GM21717 (cell line): ENCODE results near the gene KCNJ14.

ENCODE experiments used
- ATAC-seq: cut with Tn5 transposase; IDR thresholded peaks from one replicate; pipeline ENCODE4 v1.9.1; 2021; ENCODE audit warnings: mild to moderate bottlenecking, moderate library complexity; ENCODE audit not compliant: unreplicated experiment

The KCNJ14 gene

GRCh38 chr19:48469934-48470680 lies 14.7 kb downstream of the KCNJ14 start:
- ATAC-seq, result no peak

- no peak for ATAC-seq
Measured at GRCh38 chr19:48470856-48471255, 15.5 kb downstream of the KCNJ14 start.

- ATAC-seq, result no peak
Measured at GRCh38 chr19:48471836-48472235, 16.5 kb downstream of the KCNJ14 start.

GRCh38 chr19:48473161-48473966 lies 18.0 kb downstream of the KCNJ14 start:
- ATAC-seq, result no peak

GRCh38 chr19:48474084-48474592 lies 18.8 kb downstream of the KCNJ14 start:
- no peak for ATAC-seq

GRCh38 chr19:48475369-48476068 lies 20.1 kb downstream of the KCNJ14 start:
- ATAC-seq, result no peak

GRCh38 chr19:48476176-48476575 lies 20.8 kb downstream of the KCNJ14 start:
- no peak for ATAC-seq

- no peak for ATAC-seq
Measured at GRCh38 chr19:48477067-48477685, 21.8 kb downstream of the KCNJ14 start.

GRCh38 chr19:48477698-48478338 lies 22.4 kb downstream of the KCNJ14 start:
- ATAC-seq, result no peak

GRCh38 chr19:48478339-48479256 lies 23.2 kb downstream of the KCNJ14 start:
- ATAC-seq, result no peak

- ATAC-seq, result no peak
Measured at GRCh38 chr19:48479686-48480085, 24.3 kb downstream of the KCNJ14 start.

- no peak for ATAC-seq
Measured at GRCh38 chr19:48480183-48480557, 24.8 kb downstream of the KCNJ14 start.

- ATAC-seq, result no peak
Measured at GRCh38 chr19:48480558-48481500, 25.5 kb downstream of the KCNJ14 start.

- ATAC-seq, result no peak
Measured at GRCh38 chr19:48481846-48482639, 26.7 kb downstream of the KCNJ14 start.

- ATAC-seq, result no peak
Measured at GRCh38 chr19:48483301-48483700, 27.9 kb downstream of the KCNJ14 start.

- ATAC-seq, result no peak
Measured at GRCh38 chr19:48484247-48484893, 29.0 kb downstream of the KCNJ14 start.
